Stimulated activated CD4-positive, alpha-beta T cell treated with anti-CD3 and anti-CD28 coated beads, Interleukin-1b, Interleukin-23, amount 100 ng/mL, for 48 hours (primary cell): ENCODE results near the gene ALPI.

ENCODE experiments used
- DNase-seq: peaks from one replicate; pipeline ENCODE4 v3.0.0-alpha.2; 2020

Gene ALPI

GRCh38 chr2:232502911-232503808, 47.2 kb downstream of the ALPI start:
- DNase-seq = peak; percentile 18

DNA sequence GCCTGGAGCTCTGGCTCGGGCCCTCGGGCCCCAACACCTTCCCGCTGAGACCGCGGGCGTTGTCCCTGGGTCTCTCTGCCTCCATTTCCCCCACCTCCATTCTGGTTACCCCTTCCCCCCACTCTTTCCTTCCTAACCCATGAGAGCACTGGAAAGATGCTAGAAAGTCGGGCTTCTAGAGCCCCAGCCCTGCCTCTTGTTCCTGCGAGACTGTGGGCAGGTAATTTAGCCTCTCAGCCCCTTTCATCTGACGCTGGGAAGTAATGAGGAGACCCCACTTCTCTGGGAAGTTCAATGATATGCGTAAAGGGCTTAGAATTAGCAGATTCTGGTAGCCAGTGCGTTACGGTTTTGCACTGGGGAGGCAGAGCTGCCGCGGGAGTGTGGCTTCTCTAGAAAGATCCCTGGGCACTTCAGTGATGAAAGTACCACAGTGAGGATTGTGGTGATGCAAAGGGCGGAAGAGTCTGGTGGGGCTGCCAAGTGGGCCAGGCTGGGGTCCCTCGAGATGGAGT, 47.9 kb downstream of the ALPI start:
- no peak for DNase-seq

DNA sequence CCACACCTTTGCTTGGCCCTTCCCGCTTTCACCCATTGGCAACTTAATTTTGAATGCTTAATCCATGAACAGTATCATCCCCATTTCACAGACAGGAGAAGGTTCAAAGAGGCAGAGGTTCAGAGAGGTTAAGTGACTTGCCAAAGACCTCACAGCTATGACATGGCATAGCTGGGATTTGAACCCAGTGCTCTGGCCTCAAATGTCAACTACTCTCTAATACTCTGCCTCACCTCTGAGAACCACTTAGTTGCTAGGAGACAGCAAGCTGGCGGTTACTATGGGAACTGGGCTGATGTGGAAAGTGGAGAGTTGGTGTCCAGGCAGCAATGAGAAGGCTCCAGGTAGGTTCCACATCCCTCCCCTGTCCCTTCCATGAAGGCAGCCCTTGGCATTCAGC, 48.5 kb downstream of the ALPI start:
- no peak for DNase-seq

DNA sequence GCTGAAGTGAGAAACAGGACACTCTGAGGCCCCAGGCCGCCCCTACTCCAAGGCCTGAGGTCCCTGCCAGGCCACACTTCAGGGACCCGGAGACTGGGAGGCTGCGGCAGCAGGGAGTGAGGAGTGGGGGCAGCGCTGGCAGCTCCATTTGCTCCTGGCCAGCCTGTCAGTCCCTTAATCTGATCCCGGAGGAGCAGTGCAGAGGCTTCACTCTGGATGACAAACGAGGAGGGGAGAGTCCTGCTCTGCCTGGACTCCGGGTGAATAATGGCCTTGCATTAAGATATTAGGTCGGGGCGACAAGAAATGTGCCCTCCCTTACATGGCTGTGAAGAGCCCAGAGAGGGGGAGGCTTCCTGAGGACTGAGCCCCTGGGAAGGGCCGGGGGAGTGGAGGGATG, 49.9 kb downstream of the ALPI start:
- DNase-seq = no peak

GRCh38 chr2:232506709-232507108, 50.8 kb downstream of the ALPI start:
- no peak for DNase-seq

DNA sequence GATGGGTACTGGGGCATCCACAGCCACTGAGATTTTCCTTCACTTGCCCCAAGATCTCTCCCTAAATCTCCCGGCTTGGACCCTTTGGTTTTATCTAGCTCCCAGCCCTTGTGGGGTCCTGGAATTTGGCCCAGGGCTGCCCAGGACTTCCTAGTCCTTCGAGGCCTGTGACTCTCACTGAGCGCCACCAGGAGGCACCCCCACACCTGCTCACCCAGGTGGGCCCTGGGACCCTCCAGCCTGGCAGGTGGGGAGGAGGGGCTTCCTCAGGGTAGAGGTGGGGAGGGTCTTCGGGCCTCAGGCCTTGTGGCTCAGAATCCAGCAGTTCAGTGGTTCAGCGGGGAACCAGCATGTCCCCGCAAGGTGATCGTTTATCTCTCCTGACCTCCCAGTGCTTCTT, 52.3 kb downstream of the ALPI start:
- DNase-seq = no peak
